Vagina (tissue), 2 donors: Measurements from ENCODE around the gene EHD1. TPM values are rescaled to one million over a fixed set of nuclear protein-coding genes. Genes with fewer than 3 reads are reported as not detected.

Experiments
- DNase-seq, 2 donors: peaks; one replicate each; pipeline ENCODE4 v3.0.0-alpha.2; 2017; ENCODE audit errors: extremely low spot score in 2 of 2
- H3K27ac ChIP-seq: fragments of 200-600 bp; sonication (generic); one replicate; pipeline ENCODE4 v1.5.1; 2019
- H3K27me3 ChIP-seq: fragments of 200-600 bp; sonication (generic); one replicate; pipeline ENCODE4 v1.5.1; 2019
- H3K36me3 ChIP-seq, 2 donors: fragments of 200-600 bp; sonication (generic); one replicate each; pipeline ENCODE4 v1.5.1; 2017 to 2019
- H3K4me1 ChIP-seq: fragments of 200-600 bp; sonication (generic); one replicate; pipeline ENCODE4 v1.5.1; 2019
- H3K4me3 ChIP-seq, 2 donors: fragments of 200-600 bp; sonication (generic); 1 replicate in 1 of 2; 2 replicates in 1 of 2; pipeline ENCODE4 v1.5.1; 2016 to 2019
- H3K9me3 ChIP-seq: fragments of 200-600 bp; sonication (generic); one replicate; pipeline ENCODE4 v1.5.1; 2019
- POLR2A ChIP-seq, 2 donors: fragments of 450-650 bp; IDR thresholded peaks; one replicate each; pipeline ENCODE4 v1.6.1; 2017; ENCODE audit warnings: antibody characterized with exemption in 2 of 2, mild to moderate bottlenecking in 2 of 2, moderate library complexity in 2 of 2
- POLR2AphosphoS5 ChIP-seq, 2 donors: sonication (generic); formaldehyde crosslinking; IDR thresholded peaks; one replicate each; pipeline ENCODE4 v1.9.0; 2017; ENCODE audit warnings: antibody characterized with exemption in 2 of 2, mild to moderate bottlenecking in 2 of 2, low read depth in 1 of 2; ENCODE audit not compliant: insufficient read depth in 1 of 2
- intact Hi-C: fragments of 100-400 bp; cut with DNase I; formaldehyde crosslinking; loops from one replicate; pipeline ENCODE4 v1.15.1; 2023
- total RNA-seq: library from RNA; depleted of rRNA; stranded (reverse); fragments of >200 nt; gene quantifications from one replicate; pipeline ENCODE4 v1.2.3, GENCODE V29; 2016
- TF ChIP-seq, protein P1 (sequence below), 3 experiments: fragments of 450-650 bp in 2 of 3; fragments of 200-600 bp in 1 of 3; sonication (generic) in 1 of 3; IDR thresholded peaks; one replicate each; pipeline ENCODE4 v1.5.1; 2017 to 2019; ENCODE audit warnings: antibody characterized with exemption in 3 of 3, mild to moderate bottlenecking in 2 of 3, moderate library complexity in 2 of 3

The EHD1 gene
- total RNA-seq, 1 donor from 2014 or later = 61.6 TPM

DNA sequence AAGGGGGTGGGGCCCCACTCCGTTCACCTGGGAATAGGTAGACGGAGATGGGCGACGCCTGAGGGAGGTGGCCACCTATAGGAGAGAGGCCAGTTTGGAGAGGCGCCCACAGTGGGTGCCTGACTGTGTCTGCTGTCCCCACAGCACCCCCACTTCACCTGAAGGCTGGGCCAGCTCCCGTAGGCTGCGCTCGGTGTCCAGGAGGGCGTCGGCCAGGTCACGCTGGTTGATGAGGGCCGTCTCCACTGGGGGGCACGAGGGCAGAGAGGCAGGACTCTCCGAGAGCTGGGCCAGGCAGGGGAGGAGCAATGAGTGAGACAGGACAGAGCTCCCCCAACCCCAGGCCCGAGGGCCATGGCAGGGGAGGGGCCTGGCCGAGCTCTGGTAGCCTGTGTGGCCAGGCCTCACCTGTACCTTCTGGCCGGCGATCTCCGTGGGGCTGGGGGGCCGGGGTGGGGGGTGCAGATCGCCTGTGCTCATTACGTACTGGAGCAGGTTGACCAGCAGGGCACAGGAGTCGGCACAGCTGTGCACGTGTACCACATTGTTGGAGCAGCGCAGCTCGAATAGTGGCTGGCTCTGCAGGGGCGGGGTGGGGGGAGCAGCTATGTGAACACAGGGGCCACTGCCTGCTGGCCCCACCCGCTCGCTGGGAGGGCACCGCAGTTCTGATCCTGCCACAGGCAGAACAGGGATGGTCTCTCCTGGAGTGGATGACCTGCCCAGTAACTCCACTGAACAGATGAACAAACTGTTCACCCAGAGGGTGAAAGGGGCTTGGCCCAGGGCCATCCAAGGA lies 23.9 kb upstream of the EHD1 start:
- intact Hi-C loops = no loop called here
- TF ChIP-seq POLR2A (IDR thresholded peaks at IDR 0.05) = no peak
- no peak for DNase-seq
- H3K9me3 ChIP-seq = no peaks in the 10 kb centered on the region
- H3K27me3 ChIP-seq = no peaks in the 10 kb centered on the region
- H3K27ac ChIP-seq = no peak overlapping the region
- H3K4me3 ChIP-seq = no peak overlapping the region
- H3K4me1 ChIP-seq = no peaks in the 10 kb centered on the region
- H3K36me3 ChIP-seq = peaks cover 0 to 78% of the 10 kb centered on the region in 2 donors

DNA sequence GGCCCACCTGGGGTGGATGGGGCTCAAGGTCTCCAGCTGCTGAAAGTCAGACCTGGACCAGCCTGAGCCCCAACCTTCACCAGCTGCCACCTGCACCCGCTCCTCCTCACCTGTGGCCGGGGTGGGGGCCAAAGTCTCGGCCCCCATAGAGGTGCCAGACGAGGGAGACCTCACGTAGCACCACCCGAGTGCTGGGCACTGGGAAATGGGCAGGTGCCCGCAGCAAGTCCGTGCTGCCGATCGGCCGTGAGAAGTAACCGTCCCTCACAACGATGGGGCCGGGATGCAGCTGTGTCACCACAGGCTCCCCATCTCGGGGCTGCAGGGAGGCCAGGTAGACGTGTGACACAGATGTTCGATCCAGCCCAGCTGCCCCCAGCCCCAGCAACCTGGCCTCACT lies 22.4 kb upstream of the EHD1 start:
- intact Hi-C loops = no loop called here
- no peaks in the 10 kb centered on the region for H3K4me1 ChIP-seq
- DNase-seq = no peak
- no peaks in the 10 kb centered on the region for H3K27me3 ChIP-seq
- H3K9me3 ChIP-seq = no peaks in the 10 kb centered on the region
- H3K4me3 ChIP-seq = no peak overlapping the region
- TF ChIP-seq POLR2AphosphoS5 (IDR thresholded peaks at IDR 0.05; ENCODE audit: insufficient read depth in 1 of 2, low read depth in 1 of 2) (no peak), POLR2A (IDR thresholded peaks at IDR 0.05) (no peak)
- TF ChIP-seq, protein P1, sequence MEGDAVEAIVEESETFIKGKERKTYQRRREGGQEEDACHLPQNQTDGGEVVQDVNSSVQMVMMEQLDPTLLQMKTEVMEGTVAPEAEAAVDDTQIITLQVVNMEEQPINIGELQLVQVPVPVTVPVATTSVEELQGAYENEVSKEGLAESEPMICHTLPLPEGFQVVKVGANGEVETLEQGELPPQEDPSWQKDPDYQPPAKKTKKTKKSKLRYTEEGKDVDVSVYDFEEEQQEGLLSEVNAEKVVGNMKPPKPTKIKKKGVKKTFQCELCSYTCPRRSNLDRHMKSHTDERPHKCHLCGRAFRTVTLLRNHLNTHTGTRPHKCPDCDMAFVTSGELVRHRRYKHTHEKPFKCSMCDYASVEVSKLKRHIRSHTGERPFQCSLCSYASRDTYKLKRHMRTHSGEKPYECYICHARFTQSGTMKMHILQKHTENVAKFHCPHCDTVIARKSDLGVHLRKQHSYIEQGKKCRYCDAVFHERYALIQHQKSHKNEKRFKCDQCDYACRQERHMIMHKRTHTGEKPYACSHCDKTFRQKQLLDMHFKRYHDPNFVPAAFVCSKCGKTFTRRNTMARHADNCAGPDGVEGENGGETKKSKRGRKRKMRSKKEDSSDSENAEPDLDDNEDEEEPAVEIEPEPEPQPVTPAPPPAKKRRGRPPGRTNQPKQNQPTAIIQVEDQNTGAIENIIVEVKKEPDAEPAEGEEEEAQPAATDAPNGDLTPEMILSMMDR (IDR thresholded peaks at IDR 0.05) = no peak
- H3K27ac ChIP-seq = no peak overlapping the region
- H3K36me3 ChIP-seq = peaks cover 0 to 67% of the 10 kb centered on the region in 2 donors

DNA sequence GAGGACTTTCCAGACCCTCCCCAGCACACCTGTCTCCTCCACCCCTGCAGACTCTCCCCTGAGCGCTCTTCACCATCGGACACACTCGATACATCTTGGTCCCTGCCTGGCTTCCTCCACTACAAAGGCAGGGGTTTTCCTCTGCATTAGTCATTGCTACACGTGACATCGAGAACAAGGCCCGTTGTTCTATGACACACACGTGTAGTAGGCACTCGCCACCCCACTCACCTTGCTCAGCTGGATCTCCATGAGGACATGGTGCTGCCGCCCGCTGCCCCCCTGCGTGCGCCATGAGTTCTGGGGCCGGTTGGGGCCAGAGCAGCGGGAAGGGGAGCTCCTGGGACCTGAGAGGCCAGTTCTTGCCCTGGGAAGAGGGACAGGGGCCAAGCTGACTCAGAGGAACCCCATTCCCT lies 21.9 kb upstream of the EHD1 start:
- Histone ChIP-seq H3K4me1 (no peaks in the 10 kb centered on the region), H3K27ac (no peak overlapping the region), H3K9me3 (no peaks in the 10 kb centered on the region), H3K36me3 (peaks cover 0 to 62% of the 10 kb centered on the region in 2 donors), H3K4me3 (no peak overlapping the region), H3K27me3 (no peaks in the 10 kb centered on the region)
- DNase-seq = no peak
- intact Hi-C loops = no loop called here
- TF ChIP-seq POLR2A (IDR thresholded peaks at IDR 0.05) (no peak), POLR2AphosphoS5 (IDR thresholded peaks at IDR 0.05; ENCODE audit: insufficient read depth in 1 of 2, low read depth in 1 of 2) (no peak)
- TF ChIP-seq, protein P1 (IDR thresholded peaks at IDR 0.05) = no peak

DNA sequence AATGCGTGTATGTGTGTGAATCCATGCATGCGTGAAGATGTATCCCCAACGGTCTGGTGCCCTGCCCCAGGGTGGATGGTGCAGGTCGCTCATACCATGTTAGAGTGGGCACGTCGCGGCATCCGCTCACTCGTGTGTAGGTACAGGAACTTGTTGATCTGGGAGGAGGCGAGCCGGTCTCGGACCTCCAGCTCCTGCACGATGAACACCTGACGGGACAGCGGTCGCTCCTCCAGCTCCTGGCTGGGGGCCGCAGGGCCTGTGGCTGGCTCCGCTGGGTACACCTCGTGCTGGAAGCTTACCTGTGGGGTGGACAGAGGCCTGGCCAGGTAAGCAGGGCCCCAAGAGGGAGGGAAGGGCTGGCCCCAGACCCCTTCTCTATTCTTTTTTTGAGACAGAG lies 20.1 kb upstream of the EHD1 start:
- H3K4me3 ChIP-seq = no peak overlapping the region
- H3K36me3 ChIP-seq = peaks cover 0 to 55% of the 10 kb centered on the region in 2 donors
- intact Hi-C loops = no loop called here
- no peak for TF ChIP-seq POLR2AphosphoS5 (IDR thresholded peaks at IDR 0.05; ENCODE audit: insufficient read depth in 1 of 2, low read depth in 1 of 2)
- TF ChIP-seq, protein P1 (IDR thresholded peaks at IDR 0.05) = no peak
- TF ChIP-seq POLR2A (IDR thresholded peaks at IDR 0.05) = no peak
- H3K27me3 ChIP-seq = no peaks in the 10 kb centered on the region
- H3K4me1 ChIP-seq = no peaks in the 10 kb centered on the region
- no peak for DNase-seq
- no peak overlapping the region for H3K27ac ChIP-seq
- H3K9me3 ChIP-seq = no peaks in the 10 kb centered on the region

DNA sequence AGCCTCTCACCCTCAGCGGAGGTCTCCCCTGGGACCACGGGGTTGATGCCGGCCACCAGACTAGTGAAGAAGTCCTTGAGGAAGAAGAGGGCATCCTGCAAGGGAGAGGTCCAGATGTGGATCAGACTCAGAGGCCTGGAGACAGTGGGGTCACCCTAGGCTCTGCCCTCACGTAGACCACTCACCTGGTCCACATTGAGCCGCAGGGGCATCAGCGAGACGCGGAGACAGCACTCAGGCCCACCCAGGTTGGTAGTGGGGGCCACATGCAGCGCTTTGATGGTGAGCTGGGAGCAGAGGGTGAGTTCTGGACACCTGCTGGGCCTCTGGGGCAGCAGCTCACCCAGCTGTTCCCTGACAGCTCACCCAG lies 19.6 kb upstream of the EHD1 start:
- H3K27ac ChIP-seq = no peak overlapping the region
- H3K4me3 ChIP-seq = no peak overlapping the region
- DNase-seq = no peak
- H3K27me3 ChIP-seq = no peaks in the 10 kb centered on the region
- no peaks in the 10 kb centered on the region for H3K9me3 ChIP-seq
- H3K36me3 ChIP-seq = peaks cover 0 to 51% of the 10 kb centered on the region in 2 donors
- TF ChIP-seq, protein P1 (IDR thresholded peaks at IDR 0.05) = no peak
- TF ChIP-seq POLR2AphosphoS5 (IDR thresholded peaks at IDR 0.05; ENCODE audit: insufficient read depth in 1 of 2, low read depth in 1 of 2) = no peak
- TF ChIP-seq POLR2A (IDR thresholded peaks at IDR 0.05) = no peak
- intact Hi-C loops = no loop called here
- H3K4me1 ChIP-seq = no peaks in the 10 kb centered on the region
